ENCODE measurements around the gene DISC1.

DNA sequence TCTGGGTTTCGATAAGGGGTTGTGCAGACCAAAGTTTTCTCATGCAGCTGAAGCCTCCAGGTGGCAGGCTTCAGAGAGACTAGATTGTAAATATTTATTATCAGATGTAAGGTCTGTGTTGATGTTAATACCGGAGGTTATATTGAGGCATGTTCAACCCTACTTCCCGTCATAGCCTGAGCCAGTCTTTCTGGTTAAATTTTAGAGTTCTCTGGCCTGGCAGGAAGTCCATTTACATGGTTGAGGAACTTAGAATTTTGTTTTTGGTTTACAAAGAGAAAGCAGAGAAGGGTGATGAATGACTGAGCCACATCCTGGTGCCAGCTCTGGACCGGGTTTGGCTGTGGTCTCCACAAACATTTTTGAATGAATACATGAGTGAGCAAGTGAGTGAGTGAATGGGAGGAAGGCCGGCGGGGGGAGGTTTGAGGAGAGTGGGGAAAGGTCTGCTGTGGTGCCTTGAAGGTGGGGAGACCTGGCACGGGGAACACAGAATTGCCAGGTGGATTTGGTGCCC, 218.5 kb downstream of the DISC1 start:
- TF ChIP-seq TCF12 (IDR thresholded peaks at IDR 0.05) (no peak), TCF12 (CRISPR knock-in tag; IDR thresholded peaks at IDR 0.05) (no peak), ZNF766 (CRISPR knock-in tag; IDR thresholded peaks at IDR 0.05; ENCODE audit: borderline replicate concordance) (no peak), NFIC (IDR thresholded peaks at IDR 0.05; ENCODE audit: low read length) (no peak), NCOA1 (CRISPR knock-in tag; IDR thresholded peaks at IDR 0.05) (no peak)
- TF ChIP-seq, protein P1, sequence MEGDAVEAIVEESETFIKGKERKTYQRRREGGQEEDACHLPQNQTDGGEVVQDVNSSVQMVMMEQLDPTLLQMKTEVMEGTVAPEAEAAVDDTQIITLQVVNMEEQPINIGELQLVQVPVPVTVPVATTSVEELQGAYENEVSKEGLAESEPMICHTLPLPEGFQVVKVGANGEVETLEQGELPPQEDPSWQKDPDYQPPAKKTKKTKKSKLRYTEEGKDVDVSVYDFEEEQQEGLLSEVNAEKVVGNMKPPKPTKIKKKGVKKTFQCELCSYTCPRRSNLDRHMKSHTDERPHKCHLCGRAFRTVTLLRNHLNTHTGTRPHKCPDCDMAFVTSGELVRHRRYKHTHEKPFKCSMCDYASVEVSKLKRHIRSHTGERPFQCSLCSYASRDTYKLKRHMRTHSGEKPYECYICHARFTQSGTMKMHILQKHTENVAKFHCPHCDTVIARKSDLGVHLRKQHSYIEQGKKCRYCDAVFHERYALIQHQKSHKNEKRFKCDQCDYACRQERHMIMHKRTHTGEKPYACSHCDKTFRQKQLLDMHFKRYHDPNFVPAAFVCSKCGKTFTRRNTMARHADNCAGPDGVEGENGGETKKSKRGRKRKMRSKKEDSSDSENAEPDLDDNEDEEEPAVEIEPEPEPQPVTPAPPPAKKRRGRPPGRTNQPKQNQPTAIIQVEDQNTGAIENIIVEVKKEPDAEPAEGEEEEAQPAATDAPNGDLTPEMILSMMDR (CRISPR knock-in tag; IDR thresholded peaks at IDR 0.05), result no peak
